ENCODE data around the gene ICOS. TPM values are rescaled to one million over a fixed set of nuclear protein-coding genes. Genes with fewer than 3 reads are reported as not detected.

ICOS gene
- polyA plus RNA-seq, 1 donor from 2014 or later = not detected

GRCh38 chr2:203890733-203891132, 45.8 kb upstream of the ICOS start:
- H3K4me2 ChIP-seq (ENCODE audit: low read length) = no peak overlapping the region
- no peaks in the 10 kb centered on the region for H3K9me3 ChIP-seq (ENCODE audit: low read length)
- no peak overlapping the region for H2AFZ ChIP-seq (ENCODE audit: low read depth, low read length)
- H3K9ac ChIP-seq (ENCODE audit: low read length) = no peak overlapping the region
- H3K36me3 ChIP-seq (ENCODE audit: insufficient read depth, low read length) = no peaks in the 10 kb centered on the region
- H3K9me2 ChIP-seq (ENCODE audit: insufficient read depth, low read length) = no peaks in the 10 kb centered on the region
- no peaks in the 10 kb centered on the region for H3F3A ChIP-seq (ENCODE audit: insufficient read depth, low read length, poor library complexity, severe bottlenecking)
- no peaks in the 10 kb centered on the region for H3K79me2 ChIP-seq (replicated peaks; ENCODE audit: insufficient read depth, low read length)
- no peaks in the 10 kb centered on the region for H4K20me1 ChIP-seq (ENCODE audit: insufficient read depth)
- TF ChIP-seq, protein P1, sequence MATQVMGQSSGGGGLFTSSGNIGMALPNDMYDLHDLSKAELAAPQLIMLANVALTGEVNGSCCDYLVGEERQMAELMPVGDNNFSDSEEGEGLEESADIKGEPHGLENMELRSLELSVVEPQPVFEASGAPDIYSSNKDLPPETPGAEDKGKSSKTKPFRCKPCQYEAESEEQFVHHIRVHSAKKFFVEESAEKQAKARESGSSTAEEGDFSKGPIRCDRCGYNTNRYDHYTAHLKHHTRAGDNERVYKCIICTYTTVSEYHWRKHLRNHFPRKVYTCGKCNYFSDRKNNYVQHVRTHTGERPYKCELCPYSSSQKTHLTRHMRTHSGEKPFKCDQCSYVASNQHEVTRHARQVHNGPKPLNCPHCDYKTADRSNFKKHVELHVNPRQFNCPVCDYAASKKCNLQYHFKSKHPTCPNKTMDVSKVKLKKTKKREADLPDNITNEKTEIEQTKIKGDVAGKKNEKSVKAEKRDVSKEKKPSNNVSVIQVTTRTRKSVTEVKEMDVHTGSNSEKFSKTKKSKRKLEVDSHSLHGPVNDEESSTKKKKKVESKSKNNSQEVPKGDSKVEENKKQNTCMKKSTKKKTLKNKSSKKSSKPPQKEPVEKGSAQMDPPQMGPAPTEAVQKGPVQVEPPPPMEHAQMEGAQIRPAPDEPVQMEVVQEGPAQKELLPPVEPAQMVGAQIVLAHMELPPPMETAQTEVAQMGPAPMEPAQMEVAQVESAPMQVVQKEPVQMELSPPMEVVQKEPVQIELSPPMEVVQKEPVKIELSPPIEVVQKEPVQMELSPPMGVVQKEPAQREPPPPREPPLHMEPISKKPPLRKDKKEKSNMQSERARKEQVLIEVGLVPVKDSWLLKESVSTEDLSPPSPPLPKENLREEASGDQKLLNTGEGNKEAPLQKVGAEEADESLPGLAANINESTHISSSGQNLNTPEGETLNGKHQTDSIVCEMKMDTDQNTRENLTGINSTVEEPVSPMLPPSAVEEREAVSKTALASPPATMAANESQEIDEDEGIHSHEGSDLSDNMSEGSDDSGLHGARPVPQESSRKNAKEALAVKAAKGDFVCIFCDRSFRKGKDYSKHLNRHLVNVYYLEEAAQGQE (IDR thresholded peaks at IDR 0.05; ENCODE audit: borderline replicate concordance) = no peak
- TF ChIP-seq TAF1 (IDR thresholded peaks at IDR 0.05; ENCODE audit: low read depth) = no peak
- TF ChIP-seq MXI1 (conservative IDR thresholded peaks at IDR 0.05; ENCODE audit: poor library complexity, severe bottlenecking) = no peak
- no peak for TF ChIP-seq POLR2AphosphoS5 (IDR thresholded peaks at IDR 0.05)
- TF ChIP-seq SMC3 (conservative IDR thresholded peaks at IDR 0.05; ENCODE audit: poor library complexity) = no peak
- TF ChIP-seq RAD21 (conservative IDR thresholded peaks at IDR 0.05) = no peak
- TF ChIP-seq EP300 (conservative IDR thresholded peaks at IDR 0.05; ENCODE audit: poor library complexity, severe bottlenecking) = no peak
- TF ChIP-seq CTCF (IDR thresholded peaks at IDR 0.05; ENCODE audit: poor library complexity, severe bottlenecking) = no peak
- TF ChIP-seq EZH2 (IDR thresholded peaks at IDR 0.05; ENCODE audit: borderline replicate concordance, insufficient read depth, low read length, poor library complexity, severe bottlenecking) = no peak
- H3K27ac ChIP-seq (ENCODE audit: low read length) = no peak overlapping the region
- H3K4me3 ChIP-seq (ENCODE audit: low read length) = no peak overlapping the region
- no peaks in the 10 kb centered on the region for H3K27me3 ChIP-seq (ENCODE audit: insufficient read depth, low read depth, low read length)

GRCh38 chr2:203891474-203891873, 45.1 kb upstream of the ICOS start:
- Histone ChIP-seq H3K79me2 (replicated peaks; ENCODE audit: insufficient read depth, low read length) (no peaks in the 10 kb centered on the region), H3F3A (ENCODE audit: insufficient read depth, low read length, poor library complexity, severe bottlenecking) (no peaks in the 10 kb centered on the region), H3K4me3 (ENCODE audit: low read length) (no peak overlapping the region), H3K9ac (ENCODE audit: low read length) (no peak overlapping the region), H3K36me3 (ENCODE audit: insufficient read depth, low read length) (no peaks in the 10 kb centered on the region), H2AFZ (ENCODE audit: low read depth, low read length) (no peak overlapping the region), H4K20me1 (ENCODE audit: insufficient read depth) (no peaks in the 10 kb centered on the region), H3K4me2 (ENCODE audit: low read length) (no peak overlapping the region), H3K27me3 (ENCODE audit: insufficient read depth, low read depth, low read length) (no peaks in the 10 kb centered on the region), H3K27ac (ENCODE audit: low read length) (no peak overlapping the region), H3K9me3 (ENCODE audit: low read length) (no peaks in the 10 kb centered on the region), H3K9me2 (ENCODE audit: insufficient read depth, low read length) (no peaks in the 10 kb centered on the region)
- TF ChIP-seq RAD21 (conservative IDR thresholded peaks at IDR 0.05) (no peak), EZH2 (IDR thresholded peaks at IDR 0.05; ENCODE audit: borderline replicate concordance, insufficient read depth, low read length, poor library complexity, severe bottlenecking) (no peak), CTCF (IDR thresholded peaks at IDR 0.05; ENCODE audit: poor library complexity, severe bottlenecking) (no peak), TAF1 (IDR thresholded peaks at IDR 0.05; ENCODE audit: low read depth) (no peak), SMC3 (conservative IDR thresholded peaks at IDR 0.05; ENCODE audit: poor library complexity) (no peak), POLR2AphosphoS5 (IDR thresholded peaks at IDR 0.05) (no peak), MXI1 (conservative IDR thresholded peaks at IDR 0.05; ENCODE audit: poor library complexity, severe bottlenecking) (no peak), EP300 (conservative IDR thresholded peaks at IDR 0.05; ENCODE audit: poor library complexity, severe bottlenecking) (no peak)
- TF ChIP-seq, protein P1 (IDR thresholded peaks at IDR 0.05; ENCODE audit: borderline replicate concordance) = no peak
